Esophagus squamous epithelium (tissue), 5 donors: ENCODE data around the gene LSM11. TPM values are rescaled to one million over a fixed set of nuclear protein-coding genes. Genes with fewer than 3 reads are reported as not detected.
"Not testable (repeated sequence)": the region's sequence is repeated elsewhere in the genome, so short reads cannot be mapped to it uniquely, and the experiment has no call there.

Experiments used
- DNase-seq: peaks from one replicate; lab custom pipeline; 2025; lab: John Stamatoyannopoulos, UW
- H3K27ac ChIP-seq, 4 donors: fragments of 200-600 bp; sonication (generic); one replicate each; pipeline ENCODE4 v1.5.1; 2016 to 2019; ENCODE audit warnings: mild to moderate bottlenecking in 1 of 4
- H3K27me3 ChIP-seq, 4 donors: fragments of 200-600 bp; sonication (generic); 1 replicate in 3 of 4; 2 replicates in 1 of 4; pipeline versions ENCODE4 v1.5.1 to v1.6.0; 2017 to 2021; ENCODE audit warnings: antibody characterized with exemption in 1 of 4
- H3K36me3 ChIP-seq, 3 donors: fragments of 200-600 bp; sonication (generic); one replicate each; pipeline ENCODE4 v1.5.1; 2016 to 2019
- H3K4me1 ChIP-seq, 3 donors: fragments of 200-600 bp; sonication (generic); one replicate each; pipeline ENCODE4 v1.5.1; 2017 to 2019
- H3K4me3 ChIP-seq, 4 donors: fragments of 200-600 bp; sonication (generic); 1 replicate in 3 of 4; 2 replicates in 1 of 4; pipeline ENCODE4 v1.5.1; 2016 to 2019; ENCODE audit warnings: mild to moderate bottlenecking in 2 of 4, moderate library complexity in 1 of 4
- H3K9me3 ChIP-seq, 3 donors: fragments of 200-600 bp; sonication (generic); one replicate each; pipeline ENCODE4 v1.5.1; 2016 to 2019
- POLR2A ChIP-seq, 4 donors: fragments of 450-650 bp; IDR thresholded peaks; one replicate each; pipeline ENCODE4 v1.6.1; 2017; ENCODE audit warnings: antibody characterized with exemption in 4 of 4, mild to moderate bottlenecking in 4 of 4, moderate library complexity in 3 of 4
- WGBS, 2 donors: methylation state at CpG; one replicate each; pipeline ENCODE4 v1.1.5; 2018; 5-methylcytosine and 5-hydroxymethylcytosine counted together
- intact Hi-C: fragments of 100-400 bp; cut with DNase I; formaldehyde crosslinking; loops from one replicate; pipeline ENCODE4 v1.15.0; 2022
- total RNA-seq, 4 donors: library from RNA; depleted of rRNA; stranded (reverse); fragments of >200 nt; gene quantifications; one replicate each; pipeline ENCODE4 v1.1.0, GENCODE V29; 2016
- TF ChIP-seq, protein P1 (sequence below), 6 experiments: fragments of 450-650 bp in 4 of 6; fragments of 200-600 bp in 2 of 6; sonication (generic) in 2 of 6; IDR thresholded peaks; one replicate each; pipeline ENCODE4 v1.5.1; 2016 to 2019; ENCODE audit warnings: antibody characterized with exemption in 6 of 6, mild to moderate bottlenecking in 4 of 6, moderate library complexity in 4 of 6
- donor health status: DM: yes; HTN: yes; CAD: no.

Gene LSM11
- 1 to 10 TPM; 2.1 to 6.7 (median 3.6) TPM for total RNA-seq

DNA sequence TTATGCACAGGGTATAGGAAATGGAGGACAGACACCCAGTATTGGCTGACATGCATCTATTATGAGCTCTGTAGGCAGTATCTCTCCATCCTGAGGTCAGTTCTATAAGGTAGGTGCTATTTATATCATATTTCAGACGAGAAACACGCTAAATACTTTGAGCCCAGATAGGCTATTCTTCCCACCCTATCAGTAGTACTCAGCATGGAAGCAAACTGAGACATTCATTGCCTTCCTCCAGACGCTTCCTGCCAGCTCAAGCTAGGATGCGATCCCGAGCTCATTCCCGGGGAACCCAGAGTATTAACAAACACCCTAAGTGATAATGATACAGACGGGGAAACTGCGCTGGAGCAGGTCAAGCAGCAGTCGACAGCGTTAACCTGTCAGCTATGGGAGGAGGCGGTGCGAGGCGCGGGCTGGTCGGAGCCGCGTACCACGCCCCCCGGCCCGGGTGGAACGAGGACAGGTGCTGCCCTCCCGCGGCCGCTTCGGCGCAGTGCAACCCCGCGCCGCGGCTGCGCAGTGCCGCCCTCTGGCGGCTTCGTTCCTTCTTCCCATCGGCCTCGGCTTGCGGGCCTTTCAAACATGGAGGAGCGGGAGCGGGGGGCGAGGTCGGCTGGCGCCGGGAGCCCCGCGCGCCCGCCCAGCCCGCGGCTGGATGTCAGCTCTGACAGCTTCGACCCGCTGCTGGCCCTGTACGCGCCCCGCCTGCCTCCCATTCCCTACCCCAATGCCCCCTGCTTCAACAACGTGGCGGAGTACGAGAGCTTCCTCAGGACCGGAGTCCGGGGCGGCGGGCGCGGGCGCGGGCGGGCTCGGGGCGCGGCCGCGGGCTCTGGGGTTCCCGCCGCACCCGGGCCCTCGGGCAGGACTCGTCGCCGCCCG, at the start of gene LSM11:
Gene LSM11 (plus strand): TSS at position 550 of the 888 bp plus-strand sequence. CDS start 39 bp downstream, at position 589.
- TF ChIP-seq, protein P1, sequence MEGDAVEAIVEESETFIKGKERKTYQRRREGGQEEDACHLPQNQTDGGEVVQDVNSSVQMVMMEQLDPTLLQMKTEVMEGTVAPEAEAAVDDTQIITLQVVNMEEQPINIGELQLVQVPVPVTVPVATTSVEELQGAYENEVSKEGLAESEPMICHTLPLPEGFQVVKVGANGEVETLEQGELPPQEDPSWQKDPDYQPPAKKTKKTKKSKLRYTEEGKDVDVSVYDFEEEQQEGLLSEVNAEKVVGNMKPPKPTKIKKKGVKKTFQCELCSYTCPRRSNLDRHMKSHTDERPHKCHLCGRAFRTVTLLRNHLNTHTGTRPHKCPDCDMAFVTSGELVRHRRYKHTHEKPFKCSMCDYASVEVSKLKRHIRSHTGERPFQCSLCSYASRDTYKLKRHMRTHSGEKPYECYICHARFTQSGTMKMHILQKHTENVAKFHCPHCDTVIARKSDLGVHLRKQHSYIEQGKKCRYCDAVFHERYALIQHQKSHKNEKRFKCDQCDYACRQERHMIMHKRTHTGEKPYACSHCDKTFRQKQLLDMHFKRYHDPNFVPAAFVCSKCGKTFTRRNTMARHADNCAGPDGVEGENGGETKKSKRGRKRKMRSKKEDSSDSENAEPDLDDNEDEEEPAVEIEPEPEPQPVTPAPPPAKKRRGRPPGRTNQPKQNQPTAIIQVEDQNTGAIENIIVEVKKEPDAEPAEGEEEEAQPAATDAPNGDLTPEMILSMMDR (IDR thresholded peaks at IDR 0.05): peak; percentile 95 to 100 (median 100)
- TF ChIP-seq POLR2A (IDR thresholded peaks at IDR 0.05): peak in 2 of 4 donors; percentile 28 to 38
- DNase-seq: peak; percentile 40
- peaks cover 0 to 20% (median 5%) of the 10 kb centered on the region in 3 donors for H3K36me3 ChIP-seq
- intact Hi-C loops: no loop called here
- peaks cover 0 to 22% (median 8%) of the 10 kb centered on the region in 3 donors for H3K4me1 ChIP-seq
- WGBS, 2 donors: 0 to 2% methylated on average over 6 of the region's 79 CpGs
- H3K27ac ChIP-seq: peak within 1 kb of the TSS; percentile 70 to 86 (median 80)
- H3K9me3 ChIP-seq: no peaks in the 10 kb centered on the region
- H3K4me3 ChIP-seq: peak within 1 kb of the TSS; percentile 60 to 88 (median 75)
- no peaks in the 10 kb centered on the region for H3K27me3 ChIP-seq

DNA sequence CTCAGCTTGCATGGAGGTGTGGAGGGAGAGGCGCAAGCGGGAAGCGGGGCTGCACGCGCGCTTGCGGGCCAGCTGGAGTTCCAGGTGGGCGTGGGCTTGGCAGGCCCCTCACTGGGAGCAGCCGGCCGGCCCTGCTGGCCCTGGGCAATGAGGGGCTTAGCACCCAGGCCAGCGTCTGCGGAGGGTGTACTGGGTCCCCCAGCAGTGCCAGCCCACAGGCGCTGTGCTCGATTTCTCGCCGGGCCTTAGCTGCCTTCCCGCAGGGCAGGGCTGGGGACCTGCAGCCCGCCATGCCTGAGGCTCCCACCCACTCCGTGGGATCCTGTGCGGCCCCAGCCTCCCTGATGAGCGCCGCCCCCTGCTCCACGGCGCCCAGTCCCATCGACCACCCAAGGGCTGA, 49.7 kb upstream of the LSM11 start:
- DNase-seq, H3K4me1 ChIP-seq, H3K36me3 ChIP-seq, H3K27ac ChIP-seq, H3K27me3 ChIP-seq, intact Hi-C loops, H3K4me3 ChIP-seq, H3K9me3 ChIP-seq: not testable (repeated sequence)
- WGBS, 2 donors: no CpG with 5 or more reads among the region's 25 CpGs

DNA sequence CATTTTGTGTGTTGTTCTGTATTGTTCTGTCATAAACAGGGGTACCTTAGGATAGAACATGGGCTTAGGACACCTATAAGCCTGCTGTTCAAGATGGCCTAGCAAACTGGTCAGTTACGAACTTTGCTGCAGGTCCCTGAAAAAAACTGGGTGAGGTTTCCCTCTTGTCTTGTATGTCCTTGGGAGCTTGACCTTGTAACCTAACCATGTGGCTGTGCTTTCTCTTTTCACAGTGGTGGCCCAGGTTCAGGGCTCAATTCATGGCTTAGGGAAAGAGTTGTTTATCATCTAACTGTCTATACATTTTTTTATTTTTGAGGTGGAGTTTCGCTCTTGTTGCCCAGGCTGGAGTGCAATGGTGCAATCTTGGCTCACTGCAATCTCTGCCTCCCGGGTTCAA, 47.4 kb upstream of the LSM11 start:
- H3K27ac ChIP-seq, intact Hi-C loops, DNase-seq, H3K4me1 ChIP-seq, H3K27me3 ChIP-seq, H3K36me3 ChIP-seq, H3K9me3 ChIP-seq, H3K4me3 ChIP-seq: not testable (repeated sequence)
- 87 to 88% methylated on average over 2 to 3 of the region's 3 CpGs for WGBS, 2 donors

DNA sequence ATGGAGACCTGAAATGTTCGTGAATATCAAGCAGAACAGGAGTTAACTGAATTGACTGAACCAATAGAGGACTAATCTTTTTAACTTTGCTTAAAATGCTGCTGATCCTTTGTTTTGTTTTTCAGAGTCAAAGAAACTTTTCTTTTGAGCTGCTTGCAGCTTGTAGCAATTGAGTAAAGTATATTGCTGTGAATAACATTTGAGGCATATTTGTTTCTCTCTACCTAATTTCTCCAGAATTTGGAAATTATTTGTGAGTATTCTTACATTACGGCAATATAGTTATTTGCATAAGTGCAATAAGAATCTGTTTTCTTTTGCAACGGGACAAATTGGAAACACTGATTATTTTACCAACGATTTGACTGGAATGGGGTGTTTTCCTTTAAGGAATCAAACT, 44.8 kb upstream of the LSM11 start:
- WGBS, 2 donors: 65 to 70% methylated on average over 4 of the region's 4 CpGs
- H3K4me1 ChIP-seq, intact Hi-C loops, H3K36me3 ChIP-seq, H3K4me3 ChIP-seq, H3K27me3 ChIP-seq, H3K27ac ChIP-seq, DNase-seq, H3K9me3 ChIP-seq: not testable (repeated sequence)

DNA sequence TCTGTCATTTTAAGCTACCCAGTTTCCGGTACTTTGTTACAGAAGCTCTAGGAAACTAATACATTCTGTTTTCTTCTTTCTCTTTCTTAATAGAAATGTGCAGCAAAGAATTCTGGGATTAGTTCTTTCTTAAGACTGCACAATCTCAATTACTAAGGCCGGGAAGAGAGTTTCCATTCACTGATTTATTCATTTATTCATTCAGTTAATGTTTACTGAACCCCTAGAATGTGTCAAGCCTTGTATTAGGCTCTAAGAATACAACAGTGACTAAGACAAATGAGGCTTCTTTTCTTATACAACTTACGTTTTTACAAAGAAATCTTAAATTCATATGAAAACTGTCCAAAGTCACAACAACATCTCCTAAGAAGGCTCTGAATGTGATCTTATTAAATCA, 39.8 kb upstream of the LSM11 start:
- Histone ChIP-seq H3K4me3 (no peak overlapping the region), H3K4me1 (no peaks in the 10 kb centered on the region), H3K27me3 (no peaks in the 10 kb centered on the region), H3K36me3 (no peaks in the 10 kb centered on the region), H3K9me3 (peaks cover 0 to 8% (median 0%) of the 10 kb centered on the region in 3 donors), H3K27ac (no peak overlapping the region)
- intact Hi-C loops: no loop called here
- 47 to 56% methylated on average over 3 of the region's 3 CpGs for WGBS, 2 donors
- TF ChIP-seq, protein P1 (IDR thresholded peaks at IDR 0.05): no peak
- TF ChIP-seq POLR2A (IDR thresholded peaks at IDR 0.05): no peak
- DNase-seq: no peak

DNA sequence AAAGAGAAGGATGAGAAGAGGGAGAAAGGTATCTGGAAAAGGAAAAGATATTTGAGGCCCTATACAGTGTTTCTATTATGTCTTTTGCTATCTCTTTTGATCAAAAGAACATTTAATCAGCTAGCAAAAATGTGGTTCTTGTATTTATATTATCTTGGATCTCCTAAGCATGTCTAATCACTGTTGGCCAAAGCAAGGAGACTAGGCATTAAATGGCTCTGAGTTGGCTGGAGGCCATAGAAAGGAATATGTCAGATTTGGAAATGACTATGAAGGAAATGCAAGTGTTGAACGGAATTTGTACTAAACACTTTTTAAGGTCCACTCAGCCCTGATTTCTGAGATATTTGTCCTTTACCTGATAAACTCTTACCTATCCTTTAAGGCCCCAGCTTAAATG, 34.6 kb upstream of the LSM11 start:
- Histone ChIP-seq H3K4me1 (no peaks in the 10 kb centered on the region), H3K9me3 (no peaks in the 10 kb centered on the region), H3K4me3 (no peak overlapping the region), H3K27ac (no peak overlapping the region), H3K36me3 (no peaks in the 10 kb centered on the region), H3K27me3 (no peaks in the 10 kb centered on the region)
- WGBS, 2 donors: 80 to 83% methylated on average over 1 of the region's 1 CpG
- no peak for TF ChIP-seq POLR2A (IDR thresholded peaks at IDR 0.05)
- TF ChIP-seq, protein P1 (IDR thresholded peaks at IDR 0.05): no peak
- DNase-seq: no peak
- intact Hi-C loops: no loop called here
